ENCODE results near the gene BNIPL.

BNIPL gene

GRCh38 chr1:151049458-151049857 is 13.1 kb downstream of the BNIPL start:
- Histone ChIP-seq H3K9ac (ENCODE audit: low read length) (no peak overlapping the region), H3K79me2 (ENCODE audit: low read length) (no peaks in the 10 kb centered on the region), H3K4me2 (ENCODE audit: low read length) (no peak overlapping the region), H3K27me3 (ENCODE audit: low read depth, low read length) (no peaks in the 10 kb centered on the region), H3K4me3 (ENCODE audit: low read length) (no peak overlapping the region), H3K27ac (ENCODE audit: low read length) (no peak overlapping the region), H4K20me1 (ENCODE audit: insufficient read depth, low read length) (no peaks in the 10 kb centered on the region), H3K9me3 (ENCODE audit: insufficient read depth, low read length) (no peaks in the 10 kb centered on the region), H3K4me1 (ENCODE audit: low read length) (peaks cover 10% of the 10 kb centered on the region), H2AFZ (ENCODE audit: low read depth, low read length) (no peak overlapping the region), H3K36me3 (replicated peaks; ENCODE audit: low read depth, low read length) (peaks cover 26% of the 10 kb centered on the region)
- TF ChIP-seq EZH2phosphoT487 (IDR thresholded peaks at IDR 0.05; ENCODE audit: low read depth): no peak
- no peak for TF ChIP-seq CTCF (IDR thresholded peaks at IDR 0.05; ENCODE audit: low read depth, low read length)

- H3K4me3 ChIP-seq (ENCODE audit: low read length): no peak overlapping the region
- H3K36me3 ChIP-seq (replicated peaks; ENCODE audit: low read depth, low read length): peaks cover 33% of the 10 kb centered on the region
- H3K9ac ChIP-seq (ENCODE audit: low read length): no peak overlapping the region
- H3K4me1 ChIP-seq (ENCODE audit: low read length): peaks cover 10% of the 10 kb centered on the region
- H3K79me2 ChIP-seq (ENCODE audit: low read length): no peaks in the 10 kb centered on the region
- H3K9me3 ChIP-seq (ENCODE audit: insufficient read depth, low read length): no peaks in the 10 kb centered on the region
- H3K4me2 ChIP-seq (ENCODE audit: low read length): no peak overlapping the region
- no peak overlapping the region for H2AFZ ChIP-seq (ENCODE audit: low read depth, low read length)
- H3K27me3 ChIP-seq (ENCODE audit: low read depth, low read length): no peaks in the 10 kb centered on the region
- TF ChIP-seq CTCF (IDR thresholded peaks at IDR 0.05; ENCODE audit: low read depth, low read length) (no peak), EZH2phosphoT487 (IDR thresholded peaks at IDR 0.05; ENCODE audit: low read depth) (no peak)
- H4K20me1 ChIP-seq (ENCODE audit: insufficient read depth, low read length): no peaks in the 10 kb centered on the region
- no peak overlapping the region for H3K27ac ChIP-seq (ENCODE audit: low read length)
Observed at GRCh38 chr1:151050051-151050688, 13.8 kb downstream of the BNIPL start.

- H4K20me1 ChIP-seq (ENCODE audit: insufficient read depth, low read length): peaks cover 9% of the 10 kb centered on the region
- peaks cover 47% of the 10 kb centered on the region for H3K36me3 ChIP-seq (replicated peaks; ENCODE audit: low read depth, low read length)
- H3K27me3 ChIP-seq (ENCODE audit: low read depth, low read length): no peaks in the 10 kb centered on the region
- no peak overlapping the region for H3K27ac ChIP-seq (ENCODE audit: low read length)
- no peak overlapping the region for H3K4me2 ChIP-seq (ENCODE audit: low read length)
- peaks cover 10% of the 10 kb centered on the region for H3K79me2 ChIP-seq (ENCODE audit: low read length)
- no peaks in the 10 kb centered on the region for H3K9me3 ChIP-seq (ENCODE audit: insufficient read depth, low read length)
- H3K4me1 ChIP-seq (ENCODE audit: low read length): peaks cover 8% of the 10 kb centered on the region
- H2AFZ ChIP-seq (ENCODE audit: low read depth, low read length): no peak overlapping the region
- H3K4me3 ChIP-seq (ENCODE audit: low read length): no peak overlapping the region
- H3K9ac ChIP-seq (ENCODE audit: low read length): no peak overlapping the region
- TF ChIP-seq CTCF (IDR thresholded peaks at IDR 0.05; ENCODE audit: low read depth, low read length) (no peak), EZH2phosphoT487 (IDR thresholded peaks at IDR 0.05; ENCODE audit: low read depth) (no peak)
Observed at GRCh38 chr1:151051356-151052009, 15.1 kb downstream of the BNIPL start.

- H3K36me3 ChIP-seq (replicated peaks; ENCODE audit: low read depth, low read length): peaks cover 57% of the 10 kb centered on the region
- no peaks in the 10 kb centered on the region for H3K27me3 ChIP-seq (ENCODE audit: low read depth, low read length)
- H3K4me2 ChIP-seq (ENCODE audit: low read length): no peak overlapping the region
- no peaks in the 10 kb centered on the region for H3K9me3 ChIP-seq (ENCODE audit: insufficient read depth, low read length)
- peaks cover 46% of the 10 kb centered on the region for H3K79me2 ChIP-seq (ENCODE audit: low read length)
- no peak overlapping the region for H3K9ac ChIP-seq (ENCODE audit: low read length)
- no peak overlapping the region for H2AFZ ChIP-seq (ENCODE audit: low read depth, low read length)
- H3K4me3 ChIP-seq (ENCODE audit: low read length): no peak overlapping the region
- H4K20me1 ChIP-seq (ENCODE audit: insufficient read depth, low read length): peaks cover 23% of the 10 kb centered on the region
- H3K27ac ChIP-seq (ENCODE audit: low read length): no peak overlapping the region
- H3K4me1 ChIP-seq (ENCODE audit: low read length): peaks cover 19% of the 10 kb centered on the region
- TF ChIP-seq CTCF (IDR thresholded peaks at IDR 0.05; ENCODE audit: low read depth, low read length) (no peak), EZH2phosphoT487 (IDR thresholded peaks at IDR 0.05; ENCODE audit: low read depth) (no peak)
Observed at GRCh38 chr1:151054971-151055547, 18.7 kb downstream of the BNIPL start.
